Endodermal cell (in vitro differentiated cells): Measurements from ENCODE around the gene LILRA5. TPM values are rescaled to one million over a fixed set of nuclear protein-coding genes. Genes with fewer than 3 reads are reported as not detected.

Experiments used
- DNase-seq: peaks from one replicate; pipeline ENCODE4 v3.0.0-alpha.2; 2017
- H3K27ac ChIP-seq: 2 replicates; pipeline ENCODE4 v1.5.1; 2013; ENCODE audit warnings: mild to moderate bottlenecking, low read depth, low read length, moderate library complexity
- H3K27me3 ChIP-seq: 2 replicates; pipeline ENCODE4 v1.6.1; 2013; ENCODE audit warnings: mild to moderate bottlenecking, low read length, moderate library complexity; ENCODE audit not compliant: insufficient read depth, control insufficient read depth, poor library complexity, severe bottlenecking
- H3K36me3 ChIP-seq: 2 replicates; pipeline ENCODE4 v1.7.0; 2013; ENCODE audit warnings: mild to moderate bottlenecking, low read length, moderate library complexity; ENCODE audit not compliant: control insufficient read depth, insufficient read depth
- H3K4me1 ChIP-seq: one replicate; pipeline ENCODE4 v1.7.0; 2013; ENCODE audit warnings: low read length; ENCODE audit not compliant: control insufficient read depth, insufficient read depth
- H3K4me3 ChIP-seq: 2 replicates; pipeline ENCODE4 v1.5.1; 2013; ENCODE audit warnings: mild to moderate bottlenecking, low read length, moderate library complexity
- H3K9ac ChIP-seq: 2 replicates; pipeline ENCODE4 v1.6.1; 2013; ENCODE audit warnings: mild to moderate bottlenecking, low read length, moderate library complexity; ENCODE audit not compliant: poor library complexity, severe bottlenecking; ENCODE audit errors: extremely low read depth
- H3K9me3 ChIP-seq: 2 replicates; pipeline ENCODE4 v1.6.1; 2013; ENCODE audit warnings: mild to moderate bottlenecking, low read length, moderate library complexity; ENCODE audit not compliant: control insufficient read depth
- H3K27ac Mint-ChIP-seq: 2 replicates; pipeline ENCODE4 v1.8.0; 2020; ENCODE audit warnings: mixed read lengths
- H3K27me3 Mint-ChIP-seq: 2 replicates; pipeline ENCODE4 v1.8.0; 2021; ENCODE audit warnings: mild to moderate bottlenecking, mixed read lengths; ENCODE audit not compliant: insufficient read depth
- H3K36me3 Mint-ChIP-seq: 2 replicates; pipeline ENCODE4 v1.8.0; 2020; ENCODE audit warnings: low read depth, mixed read lengths
- H3K4me1 Mint-ChIP-seq: 2 replicates; pipeline ENCODE4 v1.8.0; 2020; ENCODE audit warnings: mixed read lengths
- H3K4me3 Mint-ChIP-seq: 2 replicates; pipeline ENCODE4 v1.8.0; 2020; ENCODE audit warnings: mild to moderate bottlenecking, moderate library complexity, mixed read lengths
- H3K9me3 Mint-ChIP-seq: 2 replicates; pipeline ENCODE4 v1.8.0; 2020; ENCODE audit warnings: mild to moderate bottlenecking, mixed read lengths
- CTCF ChIP-seq: fragments of 200-600 bp; sonication (generic); conservative IDR thresholded peaks from 2 replicates; pipeline ENCODE4 v1.5.0; 2021; ENCODE audit warnings: antibody characterized with exemption, mild to moderate bottlenecking
- WGBS, 2 experiments: methylation state at CpG; one replicate each; pipeline versions ENCODE4 v1.1.5 to v1.1.7; 2013; ENCODE audit warnings: missing lambda C conversion rate in 2 of 2, mixed read lengths in 1 of 2; ENCODE audit not compliant: insufficient coverage in 1 of 2, insufficient read length in 1 of 2; 5-methylcytosine and 5-hydroxymethylcytosine counted together
- total RNA-seq, 2 donors: library from RNA; stranded (reverse); fragmentation: NEBNext Ultra II Directional in 1 of 2; extraction: Animal tissue kit (Norgen Biotek cat#: 25700) in 1 of 2; gene quantifications; 2 replicates in 1 of 2; 3 replicates in 1 of 2; pipeline ENCODE4 v1.2.1, GENCODE V29; 2021

Gene LILRA5
- total RNA-seq, 2 donors from 2014 or later = not detected

GRCh38 chr19:54335164-54335563 lies 22.2 kb upstream of the LILRA5 start:
- Mint-ChIP-seq H3K4me1 (peaks cover 8% of the 10 kb centered on the region), H3K27me3 (peaks cover 2% of the 10 kb centered on the region), H3K36me3 (no peaks in the 10 kb centered on the region), H3K9me3 (no peaks in the 10 kb centered on the region), H3K4me3 (no peak overlapping the region), H3K27ac (no peak overlapping the region)
- no peaks in the 10 kb centered on the region for H3K36me3 ChIP-seq
- no peak overlapping the region for H3K27ac ChIP-seq
- no peak overlapping the region for H3K4me3 ChIP-seq
- H3K27me3 ChIP-seq = no peaks in the 10 kb centered on the region
- TF ChIP-seq CTCF = no peak
- no peaks in the 10 kb centered on the region for H3K9me3 ChIP-seq
- DNase-seq = no peak
- H3K9ac ChIP-seq = no peak overlapping the region
- H3K4me1 ChIP-seq = no peaks in the 10 kb centered on the region
- WGBS, 2 experiments = 75 to 80% methylated on average over 2 to 4 of the region's 5 CpGs

- no peak for DNase-seq
- Mint-ChIP-seq H3K4me1 (peaks cover 8% of the 10 kb centered on the region), H3K36me3 (no peaks in the 10 kb centered on the region), H3K27ac (no peak overlapping the region), H3K27me3 (peaks cover 4% of the 10 kb centered on the region), H3K4me3 (no peak overlapping the region), H3K9me3 (no peaks in the 10 kb centered on the region)
- Histone ChIP-seq H3K27ac (no peak overlapping the region), H3K27me3 (no peaks in the 10 kb centered on the region), H3K4me1 (no peaks in the 10 kb centered on the region), H3K9me3 (no peaks in the 10 kb centered on the region), H3K36me3 (no peaks in the 10 kb centered on the region), H3K4me3 (no peak overlapping the region), H3K9ac (no peak overlapping the region)
- WGBS, 2 experiments = 92 to 94% methylated on average over 2 to 3 of the region's 3 CpGs
- no peak for TF ChIP-seq CTCF
Measured at GRCh38 chr19:54333586-54334298, 20.8 kb upstream of the LILRA5 start.

- Histone ChIP-seq H3K27ac (no peak overlapping the region), H3K36me3 (no peaks in the 10 kb centered on the region), H3K27me3 (no peaks in the 10 kb centered on the region), H3K4me3 (no peak overlapping the region), H3K9me3 (no peaks in the 10 kb centered on the region), H3K9ac (no peak overlapping the region), H3K4me1 (no peaks in the 10 kb centered on the region)
- Mint-ChIP-seq H3K27me3 (peaks cover 5% of the 10 kb centered on the region), H3K4me3 (no peak overlapping the region), H3K27ac (no peak overlapping the region), H3K4me1 (peaks cover 8% of the 10 kb centered on the region), H3K36me3 (no peaks in the 10 kb centered on the region), H3K9me3 (no peaks in the 10 kb centered on the region)
- DNase-seq = no peak
- 68 to 100% methylated on average over 1 to 7 of the region's 7 CpGs for WGBS, 2 experiments
- TF ChIP-seq CTCF = no peak
Measured at GRCh38 chr19:54332149-54332548, 19.2 kb upstream of the LILRA5 start.
